ENCODE measurements around the gene GABPB1. TPM values are rescaled to one million over a fixed set of nuclear protein-coding genes. Genes with fewer than 3 reads are reported as not detected.

GABPB1 gene
- total RNA-seq, 1 donor from 2014 or later = 8.1 TPM

DNA sequence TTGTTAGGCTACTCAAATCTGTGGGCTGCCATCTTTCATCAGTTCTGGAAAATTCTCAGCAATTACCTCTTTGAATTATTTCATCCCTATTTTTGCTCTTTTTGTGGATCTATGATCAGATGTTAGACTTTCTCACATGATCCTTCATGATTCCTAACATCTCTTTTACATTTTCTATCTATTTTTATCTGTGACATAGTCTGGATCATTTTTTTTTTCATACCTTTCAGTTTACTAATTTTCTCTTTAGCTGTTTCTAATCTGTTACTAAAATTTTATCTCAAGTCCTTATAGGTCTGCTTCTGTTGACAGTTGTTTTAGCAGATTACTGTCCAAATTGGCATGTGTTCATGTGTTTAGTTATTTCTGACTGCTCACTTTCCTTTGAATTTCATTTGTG lies 47.2 kb downstream of the GABPB1 start:
- intact Hi-C loops (cut with micrococcal nuclease) = no loop called here
- Histone ChIP-seq H3K4me3 (no peak overlapping the region), H3K9me3 (replicated peaks) (peaks cover 15% of the 10 kb centered on the region), H3K36me3 (peaks cover 36% of the 10 kb centered on the region), H3K27ac (replicated peaks) (no peak overlapping the region), H3K4me1 (no peaks in the 10 kb centered on the region), H3K27me3 (ENCODE audit: low read depth) (no peaks in the 10 kb centered on the region)
- DNase-seq = no peak
- TF ChIP-seq, protein P1, sequence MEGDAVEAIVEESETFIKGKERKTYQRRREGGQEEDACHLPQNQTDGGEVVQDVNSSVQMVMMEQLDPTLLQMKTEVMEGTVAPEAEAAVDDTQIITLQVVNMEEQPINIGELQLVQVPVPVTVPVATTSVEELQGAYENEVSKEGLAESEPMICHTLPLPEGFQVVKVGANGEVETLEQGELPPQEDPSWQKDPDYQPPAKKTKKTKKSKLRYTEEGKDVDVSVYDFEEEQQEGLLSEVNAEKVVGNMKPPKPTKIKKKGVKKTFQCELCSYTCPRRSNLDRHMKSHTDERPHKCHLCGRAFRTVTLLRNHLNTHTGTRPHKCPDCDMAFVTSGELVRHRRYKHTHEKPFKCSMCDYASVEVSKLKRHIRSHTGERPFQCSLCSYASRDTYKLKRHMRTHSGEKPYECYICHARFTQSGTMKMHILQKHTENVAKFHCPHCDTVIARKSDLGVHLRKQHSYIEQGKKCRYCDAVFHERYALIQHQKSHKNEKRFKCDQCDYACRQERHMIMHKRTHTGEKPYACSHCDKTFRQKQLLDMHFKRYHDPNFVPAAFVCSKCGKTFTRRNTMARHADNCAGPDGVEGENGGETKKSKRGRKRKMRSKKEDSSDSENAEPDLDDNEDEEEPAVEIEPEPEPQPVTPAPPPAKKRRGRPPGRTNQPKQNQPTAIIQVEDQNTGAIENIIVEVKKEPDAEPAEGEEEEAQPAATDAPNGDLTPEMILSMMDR (IDR thresholded peaks at IDR 0.05; ENCODE audit: borderline replicate concordance) = no peak

- no peak for DNase-seq
- Histone ChIP-seq H3K4me1 (no peaks in the 10 kb centered on the region), H3K27ac (replicated peaks) (no peak overlapping the region), H3K9me3 (replicated peaks) (peaks cover 15% of the 10 kb centered on the region), H3K4me3 (no peak overlapping the region), H3K36me3 (peaks cover 65% of the 10 kb centered on the region), H3K27me3 (ENCODE audit: low read depth) (no peaks in the 10 kb centered on the region)
- intact Hi-C loops (cut with micrococcal nuclease) = no loop called here
- TF ChIP-seq, protein P1 (IDR thresholded peaks at IDR 0.05; ENCODE audit: borderline replicate concordance) = no peak
These were observed 50.2 kb downstream of the GABPB1 start for GRCh38 chr15:50304836-50305235.

- peaks cover 77% of the 10 kb centered on the region for H3K36me3 ChIP-seq
- TF ChIP-seq, protein P1 (IDR thresholded peaks at IDR 0.05; ENCODE audit: borderline replicate concordance) = no peak
These were observed 52.4 kb downstream of the GABPB1 start for GRCh38 chr15:50302581-50302980.

GRCh38 chr15:50298340-50298739 lies 56.7 kb downstream of the GABPB1 start:
- Histone ChIP-seq H3K27ac (replicated peaks) (no peak overlapping the region), H3K36me3 (peaks cover 69% of the 10 kb centered on the region), H3K4me1 (no peaks in the 10 kb centered on the region), H3K27me3 (ENCODE audit: low read depth) (no peaks in the 10 kb centered on the region), H3K4me3 (no peak overlapping the region), H3K9me3 (replicated peaks) (no peaks in the 10 kb centered on the region)
- DNase-seq = no peak
- intact Hi-C loops (cut with micrococcal nuclease) = no loop called here
- TF ChIP-seq, protein P1 (IDR thresholded peaks at IDR 0.05; ENCODE audit: borderline replicate concordance) = no peak

More at GRCh38 chr15:50302581-50302980, 52.4 kb downstream of the GABPB1 start:
- intact Hi-C loops (cut with micrococcal nuclease) = no loop called here
- Histone ChIP-seq H3K9me3 (replicated peaks) (peaks cover 6% of the 10 kb centered on the region), H3K27me3 (ENCODE audit: low read depth) (no peaks in the 10 kb centered on the region), H3K27ac (replicated peaks) (no peak overlapping the region), H3K4me3 (no peak overlapping the region), H3K4me1 (no peaks in the 10 kb centered on the region)
- no peak for DNase-seq

DNA sequence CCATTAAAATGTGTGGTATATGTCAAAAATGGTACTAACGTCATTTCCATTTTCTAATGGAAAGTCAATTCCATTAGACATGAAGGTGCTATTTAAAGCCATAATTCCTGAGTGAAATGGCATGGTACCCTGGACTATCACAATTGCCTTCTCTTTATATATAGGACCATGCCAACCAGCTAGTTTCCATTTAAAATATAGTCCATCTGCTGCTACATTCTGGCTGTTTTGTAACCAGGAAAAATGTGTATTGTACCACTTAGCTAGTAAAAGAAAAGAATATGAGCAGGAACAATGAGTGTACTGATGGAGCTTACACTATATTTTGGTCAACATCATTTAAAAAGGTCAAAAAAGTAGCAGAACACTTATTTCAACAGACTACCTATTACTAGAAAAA lies 59.0 kb downstream of the GABPB1 start:
- no peak for DNase-seq
- intact Hi-C loops (cut with micrococcal nuclease) = no loop called here

More for the DNA sequence above, 59.0 kb downstream of the GABPB1 start:
- Histone ChIP-seq H3K36me3 (peaks cover 46% of the 10 kb centered on the region), H3K4me3 (no peak overlapping the region), H3K4me1 (no peaks in the 10 kb centered on the region), H3K27ac (replicated peaks) (no peak overlapping the region), H3K9me3 (replicated peaks) (no peaks in the 10 kb centered on the region), H3K27me3 (ENCODE audit: low read depth) (no peaks in the 10 kb centered on the region)
- TF ChIP-seq, protein P1 (IDR thresholded peaks at IDR 0.05; ENCODE audit: borderline replicate concordance) = no peak

All from left ventricle myocardium inferior (tissue), 1 donor.